GM18868 (cell line): ENCODE measurements around the gene ICAM3.
A peak's percentile ranks its signal among the peaks of the same experiment; 100 is the strongest.

Source experiments
- ATAC-seq: cut with Tn5 transposase; IDR thresholded peaks from one replicate; pipeline ENCODE4 v1.9.1; 2021; ENCODE audit warnings: mild to moderate bottlenecking, moderate library complexity; ENCODE audit not compliant: unreplicated experiment

The ICAM3 gene

DNA sequence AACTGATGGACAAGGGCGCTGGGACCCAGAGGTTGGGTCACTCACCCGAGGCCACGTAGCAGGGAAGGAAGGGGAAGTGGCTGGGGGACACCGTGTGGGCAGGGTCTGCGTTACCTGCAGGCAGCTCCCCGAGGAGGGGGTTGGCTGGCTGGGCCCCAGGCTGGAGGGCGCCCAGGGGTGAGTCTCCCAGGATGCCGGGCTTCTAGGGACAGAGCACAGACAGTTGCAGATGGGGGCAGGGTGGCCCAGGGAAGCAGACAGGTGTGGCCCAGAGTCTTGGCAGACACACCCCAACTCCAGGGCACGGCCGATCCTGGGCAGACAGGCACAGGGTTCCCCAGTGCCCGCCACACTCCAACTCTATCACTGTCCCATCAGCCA, 18.0 kb downstream of the ICAM3 start:
- ATAC-seq, result no peak

GRCh38 chr19:10320602-10321416, 18.6 kb downstream of the ICAM3 start:
- no peak for ATAC-seq

DNA sequence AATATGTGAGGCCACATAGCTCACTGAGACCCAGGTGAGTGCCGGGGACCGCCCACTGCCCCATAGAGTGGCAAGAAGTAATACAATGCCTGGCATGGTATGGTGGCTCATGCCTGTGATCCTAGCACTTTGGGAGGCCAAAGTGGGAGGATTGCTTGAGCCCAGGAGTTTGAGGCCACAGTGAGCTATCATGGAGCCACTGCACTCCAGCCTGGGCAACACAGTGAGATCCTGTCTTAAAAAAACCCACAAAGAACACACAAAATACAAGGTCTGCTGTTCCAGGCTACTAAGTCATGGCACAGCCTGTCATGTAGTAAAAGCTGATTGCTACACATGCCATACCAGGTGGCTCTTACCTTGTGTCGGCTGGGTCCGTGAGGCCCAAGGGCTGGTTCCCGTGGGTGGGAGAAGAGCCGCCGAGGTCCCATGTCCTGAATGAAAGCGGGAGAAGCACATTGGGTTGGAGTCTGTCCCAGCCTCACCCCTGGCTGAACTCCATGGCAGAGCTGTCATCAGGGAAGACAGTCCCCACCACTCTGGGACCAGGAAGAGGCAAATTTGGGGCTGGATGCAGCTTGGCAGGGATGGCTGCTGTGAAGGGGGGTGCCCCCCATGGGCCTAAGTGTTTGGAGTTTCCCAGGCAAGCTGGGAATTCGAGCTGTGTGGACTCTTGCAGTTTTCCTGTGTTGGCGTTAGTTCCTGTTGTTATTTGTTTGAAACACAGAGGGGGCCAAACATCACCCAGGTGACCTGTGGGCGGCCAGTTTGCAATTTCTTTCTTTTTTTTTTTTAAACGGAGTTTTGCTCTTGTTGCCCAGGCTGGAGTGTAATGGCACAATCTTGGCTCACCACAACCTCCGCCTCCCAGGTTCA, 20.4 kb downstream of the ICAM3 start:
- ATAC-seq, result no peak

DNA sequence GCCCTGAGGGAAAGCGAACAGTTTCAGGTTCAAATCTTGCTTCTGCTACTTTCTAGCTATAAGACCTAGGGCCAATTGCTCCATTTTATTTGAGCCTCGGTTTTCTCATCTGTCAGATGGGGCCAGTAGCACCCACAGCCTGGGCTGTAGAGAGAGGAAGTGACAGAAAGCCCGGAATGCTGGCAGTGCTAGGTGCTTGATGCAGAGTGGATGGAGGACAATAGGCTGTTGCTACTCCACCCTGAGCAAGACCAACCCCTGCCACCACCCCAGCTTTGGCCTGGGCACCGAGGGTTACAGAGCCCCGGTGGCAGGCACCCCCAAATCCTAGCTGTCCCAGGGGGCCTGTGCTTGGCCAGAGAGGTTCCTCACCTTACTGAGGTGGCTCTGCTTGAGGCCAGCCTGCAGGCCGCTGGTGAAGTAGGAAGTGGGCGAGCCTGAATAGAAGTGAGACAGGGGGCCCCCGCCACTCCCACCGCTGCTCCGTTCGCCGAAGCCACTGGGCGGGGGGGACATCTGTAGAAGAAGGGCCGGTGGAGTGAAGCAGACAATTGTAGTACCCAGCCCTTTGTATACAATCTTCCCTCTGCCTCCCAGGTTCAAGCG, 21.5 kb downstream of the ICAM3 start:
- ATAC-seq, result no peak

- ATAC-seq, result no peak
Observed at GRCh38 chr19:10317045-10317856, 22.2 kb downstream of the ICAM3 start.

DNA sequence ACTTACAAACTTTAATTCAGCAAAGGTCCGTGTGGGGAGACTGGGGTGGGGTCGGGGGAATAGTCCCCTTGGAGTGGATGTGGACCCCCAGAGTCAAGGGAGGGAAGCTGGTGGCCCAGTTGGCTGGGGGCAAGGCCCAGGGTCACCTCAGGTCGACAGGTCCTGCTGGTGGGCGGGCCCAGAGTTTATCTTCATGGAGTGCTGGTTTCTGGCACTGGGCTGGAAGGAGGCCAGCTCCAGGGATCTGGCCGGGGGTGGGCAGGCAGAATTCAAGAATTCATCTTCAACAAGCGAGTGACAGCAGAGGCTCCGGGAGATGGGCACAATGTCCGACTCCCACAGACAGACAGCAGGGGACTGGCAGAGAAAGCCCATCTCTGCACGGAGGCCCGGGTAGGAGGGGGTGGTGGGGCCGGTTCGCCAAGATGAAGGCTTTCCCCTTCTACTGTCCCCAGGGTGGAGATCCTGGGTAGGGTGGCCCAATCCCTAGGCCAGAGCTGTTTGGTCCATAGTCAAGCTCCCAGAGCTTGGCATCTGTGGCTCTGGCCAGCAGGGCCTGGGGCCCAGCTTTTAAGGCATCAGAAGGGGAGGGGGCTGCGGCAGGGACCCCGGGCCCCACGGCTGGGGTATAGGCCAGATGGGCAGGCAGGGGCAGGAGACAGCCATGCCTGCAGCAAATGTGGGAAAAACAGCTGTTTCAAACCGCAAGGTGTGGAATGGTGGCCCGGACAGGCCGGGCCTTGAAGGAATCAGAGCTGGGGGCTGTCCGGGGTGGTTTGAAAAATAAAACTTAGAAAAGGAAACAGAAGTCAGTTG, 23.0 kb downstream of the ICAM3 start:
- no peak for ATAC-seq

DNA sequence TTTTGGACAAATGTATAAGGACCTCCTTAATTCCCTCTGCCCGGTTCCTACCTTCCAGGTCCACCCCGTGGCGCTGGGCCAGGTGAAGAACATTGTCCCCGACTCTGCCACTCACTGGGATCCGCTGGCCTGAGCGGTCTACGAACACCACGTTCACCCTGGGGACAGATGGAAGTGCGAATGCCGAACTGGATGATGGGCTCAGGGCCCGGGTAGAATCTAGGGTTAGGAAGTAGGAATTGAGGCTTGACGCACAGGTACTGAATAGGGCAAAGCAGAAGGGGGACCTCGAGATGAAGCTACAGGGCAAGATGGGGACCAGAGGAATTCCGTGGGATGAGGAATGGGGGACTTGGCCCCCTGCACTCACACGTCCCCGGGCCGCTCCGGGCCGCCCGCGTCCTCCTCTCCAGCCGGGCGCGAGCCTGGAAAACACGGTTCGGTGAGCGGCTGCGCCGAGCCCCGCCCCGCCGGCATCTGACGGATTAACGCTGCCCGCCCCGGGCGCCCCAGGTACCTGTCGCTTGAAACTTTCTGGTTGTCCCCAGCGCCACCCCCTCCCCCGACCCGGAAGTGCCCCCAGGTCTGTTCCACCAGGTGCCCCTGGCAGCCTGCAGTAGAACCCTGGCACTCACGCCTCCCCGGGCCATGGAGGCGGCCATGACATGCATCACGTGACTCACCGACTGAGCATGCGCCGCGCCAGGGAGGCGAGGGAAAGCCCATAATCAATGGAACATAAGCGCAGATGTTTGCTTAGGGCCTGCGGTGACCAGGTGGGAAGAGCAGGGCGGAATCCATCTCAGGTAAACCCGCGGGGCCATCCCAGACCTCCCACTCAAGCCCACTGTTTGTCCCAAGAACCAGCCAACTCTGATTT, 23.8 kb downstream of the ICAM3 start, which contains the start of gene FDX2:
TSS of gene FDX2 (minus strand) at position 681 of the 880 bp plus-strand sequence. CDS start at position 662, 19 bp downstream.
- peak; percentile 67 for ATAC-seq

GRCh38 chr19:10309423-10309822, 30.0 kb downstream of the ICAM3 start, which contains the start of gene ZGLP1:
Gene ZGLP1 (minus strand): TSS chr19:10309815.
- ATAC-seq, result no peak

DNA sequence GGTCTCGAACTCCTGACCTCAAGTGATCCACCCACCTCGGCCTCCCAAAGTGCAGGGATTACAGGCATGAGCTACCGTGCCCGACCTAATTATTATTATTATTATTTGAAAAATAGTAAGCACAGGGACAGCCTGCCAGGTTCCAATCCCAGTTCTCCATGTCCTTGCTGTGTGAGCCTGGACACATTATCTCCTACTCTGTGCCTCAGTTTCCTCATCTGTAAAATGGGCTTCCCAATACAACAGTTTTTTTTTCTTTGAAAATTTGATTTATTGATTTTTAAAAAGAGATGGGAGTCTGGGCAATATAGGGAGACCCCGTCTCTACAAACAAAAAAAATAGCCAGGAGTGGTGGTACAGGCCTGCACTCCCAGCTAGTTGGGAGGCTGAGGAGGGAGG, 33.1 kb downstream of the ICAM3 start:
- ATAC-seq, result no peak

DNA sequence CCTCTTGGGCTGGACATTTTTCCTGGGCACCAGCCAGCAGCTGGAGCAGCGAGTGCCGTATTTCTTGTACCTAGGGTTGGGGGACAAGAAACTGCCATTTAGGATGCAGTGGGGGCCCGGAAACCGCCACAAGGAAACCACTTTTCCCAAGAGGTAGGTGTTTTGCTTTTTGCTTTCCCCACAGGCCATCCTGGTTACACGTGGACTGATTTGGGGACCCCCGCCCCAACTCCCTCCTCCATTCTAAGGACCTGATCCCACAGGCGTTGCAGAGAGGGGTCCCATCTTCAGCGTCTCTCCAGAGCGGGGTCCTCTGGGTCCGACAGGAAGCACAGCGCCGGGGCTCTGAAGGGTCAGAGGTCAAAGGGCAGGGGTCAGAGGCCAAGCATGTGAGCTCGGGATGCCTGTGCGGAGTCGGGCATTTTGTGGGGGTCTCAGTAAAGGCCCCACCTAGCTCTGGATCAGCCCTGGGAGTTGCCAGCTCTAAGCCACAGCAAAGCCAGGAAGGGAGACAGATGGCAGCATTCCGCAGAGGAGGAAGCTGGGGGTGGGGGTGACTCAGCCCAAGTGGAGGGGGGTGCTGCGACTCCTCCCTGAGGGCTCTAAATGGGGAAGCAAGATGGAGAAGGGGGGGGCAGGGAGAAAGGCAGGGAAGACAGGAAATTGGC, 34.2 kb downstream of the ICAM3 start:
- ATAC-seq, result no peak

DNA sequence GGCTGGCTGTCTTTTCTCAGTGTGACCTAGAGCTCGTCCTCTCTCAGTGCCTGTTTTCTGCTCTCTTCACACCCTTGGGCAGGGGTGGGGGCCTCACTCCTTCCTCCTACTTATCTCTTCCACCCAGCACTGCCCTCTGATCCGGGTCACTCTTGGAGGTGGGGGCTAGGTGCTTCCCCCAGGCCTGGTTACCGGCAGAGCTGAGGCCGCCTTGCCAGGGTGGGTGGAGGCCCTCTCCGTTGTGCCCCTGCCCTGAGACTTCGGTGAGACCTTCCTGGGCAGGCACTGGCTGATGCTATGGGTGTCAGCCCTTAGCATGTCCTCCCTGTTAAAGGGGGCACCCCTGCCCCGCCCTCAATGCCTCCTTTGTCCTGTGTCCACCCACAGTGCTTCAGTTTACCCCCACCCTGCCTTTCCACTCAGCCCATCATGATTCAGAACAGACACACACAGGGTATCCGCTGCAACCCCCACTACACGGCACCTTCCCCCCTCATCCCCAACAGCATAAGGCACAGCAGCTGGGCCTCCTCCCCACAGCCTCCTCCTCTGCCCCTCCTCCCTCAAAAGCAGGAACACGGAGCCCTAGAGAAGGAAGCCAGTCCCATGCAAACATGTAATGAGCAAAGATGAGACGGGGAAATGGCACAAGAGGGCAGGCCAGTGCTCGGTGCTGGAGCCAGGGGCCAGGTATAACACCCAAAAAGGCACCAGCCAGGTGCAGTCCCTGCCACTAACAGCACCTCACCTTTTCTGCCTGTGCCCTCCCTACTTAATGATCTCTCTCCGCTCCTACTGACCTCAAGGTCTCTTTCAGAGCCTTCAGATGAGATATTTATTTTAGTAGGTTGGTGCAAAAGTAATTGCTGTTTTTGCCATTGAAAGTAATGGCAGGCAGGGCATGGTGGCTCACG, 39.6 kb downstream of the ICAM3 start:
- no peak for ATAC-seq

GRCh38 chr19:10295847-10296591, 43.4 kb downstream of the ICAM3 start:
- ATAC-seq, result no peak

GRCh38 chr19:10295305-10295846, 44.0 kb downstream of the ICAM3 start:
- no peak for ATAC-seq

GRCh38 chr19:10294368-10294697, 45.1 kb downstream of the ICAM3 start:
- no peak for ATAC-seq

GRCh38 chr19:10293637-10294367, 45.6 kb downstream of the ICAM3 start:
- no peak for ATAC-seq
